Choroid plexus epithelial cell (primary cell): ENCODE data around the gene PTF1A.

Experiments
- DNase-seq: peaks from one replicate; pipeline ENCODE4 v3.0.0-alpha.2; 2010; ENCODE audit warnings: low read depth
- H3K4me3 ChIP-seq: 2 replicates; pipeline ENCODE4 v1.5.1; 2011; ENCODE audit warnings: low read depth, mild to moderate bottlenecking, control low read depth, low read length, moderate library complexity
- CTCF ChIP-seq: conservative IDR thresholded peaks from 2 replicates; pipeline ENCODE4 v1.5.1; 2011; ENCODE audit warnings: low read depth, mild to moderate bottlenecking, control low read depth, inconsistent platforms, low read length, moderate library complexity

The PTF1A gene

DNA sequence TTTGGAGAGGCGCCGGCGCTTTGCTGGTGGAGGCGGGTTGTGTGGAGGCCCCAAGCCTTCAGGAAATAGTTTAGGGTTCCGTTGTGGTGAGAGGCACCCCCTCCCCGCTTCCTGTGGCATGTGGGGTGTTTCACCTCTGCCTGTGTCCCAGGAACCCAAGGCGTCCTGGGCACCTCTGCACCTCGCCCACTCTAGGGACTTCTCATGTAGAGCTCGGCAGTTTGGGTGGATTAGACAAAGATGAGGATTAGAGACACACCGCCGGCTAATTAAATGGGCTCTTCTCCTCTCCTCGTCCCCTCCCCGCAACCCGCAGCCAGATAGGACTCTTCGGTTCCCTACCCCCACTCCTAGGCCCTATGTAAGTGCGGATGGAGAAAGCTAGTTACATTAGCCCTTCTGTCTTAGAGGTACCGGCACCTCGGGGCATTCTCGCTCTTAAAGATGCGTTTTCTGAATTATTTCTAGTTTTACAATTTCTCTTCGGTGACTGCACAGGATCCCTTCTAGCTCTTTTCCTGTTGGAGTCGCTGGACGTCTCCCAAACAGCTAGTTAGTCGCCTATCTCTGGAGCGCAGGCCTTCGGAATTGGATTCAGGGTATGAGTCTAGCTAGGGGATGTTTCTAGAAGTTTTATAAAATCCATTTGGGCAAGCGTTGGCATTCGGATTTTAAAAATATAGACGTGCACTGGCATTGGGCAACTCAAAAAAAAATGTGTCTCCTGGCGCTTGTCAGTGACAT is 7.8 kb downstream of the PTF1A start:
- no peak for DNase-seq
- TF ChIP-seq CTCF: no peak
- no peak overlapping the region for H3K4me3 ChIP-seq

DNA sequence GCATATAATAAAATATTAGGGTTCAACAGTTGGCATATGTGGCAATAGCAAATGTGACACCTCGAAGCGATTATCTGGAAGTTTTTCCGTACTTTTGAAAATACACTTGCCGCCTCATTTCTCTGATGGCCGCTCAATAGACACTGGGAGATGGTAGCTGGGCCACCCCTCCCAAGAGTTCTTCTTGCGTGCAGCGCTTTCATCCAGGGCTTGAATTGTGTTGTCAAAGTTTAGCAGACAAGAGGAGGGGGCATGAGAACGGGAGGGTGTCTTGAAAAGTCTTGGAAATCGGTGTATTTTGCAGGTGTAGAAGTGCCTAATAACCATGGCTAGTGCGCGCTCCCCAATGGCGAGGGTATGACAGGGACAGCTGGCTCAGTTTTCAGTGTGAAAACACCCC is 8.5 kb downstream of the PTF1A start:
- DNase-seq: no peak
- TF ChIP-seq CTCF: no peak
- H3K4me3 ChIP-seq: no peak overlapping the region

- no peak overlapping the region for H3K4me3 ChIP-seq
- DNase-seq: no peak
- TF ChIP-seq CTCF: no peak
Observed at GRCh38 chr10:23200997-23201652, 9.0 kb downstream of the PTF1A start.

- TF ChIP-seq CTCF: no peak
- no peak overlapping the region for H3K4me3 ChIP-seq
- DNase-seq: no peak
Observed at GRCh38 chr10:23201837-23202236, 9.7 kb downstream of the PTF1A start.

- TF ChIP-seq CTCF: no peak
- DNase-seq: no peak
Observed at GRCh38 chr10:23202779-23203178, 10.7 kb downstream of the PTF1A start.

DNA sequence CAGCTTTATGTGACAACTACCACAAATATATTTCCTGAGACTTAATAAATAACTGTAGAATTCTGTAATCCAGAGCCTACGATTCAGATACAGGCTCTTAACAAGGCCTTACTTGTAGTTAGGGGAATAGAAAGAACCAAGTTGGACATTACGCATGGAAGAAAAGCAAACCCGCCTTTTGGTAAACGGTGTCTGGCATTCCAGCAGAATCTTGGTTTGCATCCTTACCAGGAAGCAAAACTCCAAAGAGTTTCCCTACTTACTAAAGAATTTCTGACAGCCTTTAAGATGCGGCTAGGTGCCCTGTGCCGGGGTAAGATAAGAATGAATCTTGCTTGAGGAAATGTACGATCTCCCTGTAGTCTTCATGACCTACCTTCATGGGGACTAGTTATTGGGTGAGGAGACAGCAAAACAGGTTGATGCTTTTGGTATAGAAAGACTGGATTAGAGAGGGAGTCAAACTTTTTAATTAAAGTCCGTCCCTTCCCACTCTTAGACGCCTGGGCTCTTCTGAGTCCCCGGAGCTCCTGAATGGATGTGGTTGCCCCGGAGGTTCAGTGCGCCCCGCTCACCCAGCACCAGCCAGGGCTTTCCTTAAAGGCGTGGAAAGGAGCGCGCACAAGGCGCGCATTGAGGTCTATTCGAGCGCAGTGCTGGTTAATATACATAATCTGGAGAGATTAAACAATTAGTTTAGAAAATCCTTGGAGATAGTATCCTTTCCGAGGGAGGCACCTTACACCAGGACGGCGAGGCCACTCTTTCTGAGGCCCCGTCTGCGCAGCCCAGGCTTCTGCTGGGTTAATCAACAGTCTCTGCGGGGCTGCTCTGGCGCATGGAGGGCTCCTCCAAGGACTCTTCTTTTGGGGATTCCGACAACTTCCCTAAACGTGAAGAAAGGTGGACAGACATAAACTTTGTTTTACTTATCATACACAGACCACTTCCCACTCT is 11.5 kb downstream of the PTF1A start:
- no peak for DNase-seq
- no peak for TF ChIP-seq CTCF
- H3K4me3 ChIP-seq: no peak overlapping the region

More at GRCh38 chr10:23202779-23203178, 10.7 kb downstream of the PTF1A start:
- H3K4me3 ChIP-seq: no peak overlapping the region
